NCI-H146 treated with DMSO at 0.1 percent for 48 hours (cell line): ENCODE measurements around the gene HRNR.

Source experiments
- DNase-seq: peaks from one replicate; lab custom pipeline; 2025; ENCODE audit not compliant: unreplicated experiment; lab: John Stamatoyannopoulos, UW

HRNR gene

GRCh38 chr1:152189657-152190442, 34.1 kb downstream of the HRNR start:
- no peak for DNase-seq

GRCh38 chr1:152188673-152189591, 35.1 kb downstream of the HRNR start:
- DNase-seq: no peak

DNA sequence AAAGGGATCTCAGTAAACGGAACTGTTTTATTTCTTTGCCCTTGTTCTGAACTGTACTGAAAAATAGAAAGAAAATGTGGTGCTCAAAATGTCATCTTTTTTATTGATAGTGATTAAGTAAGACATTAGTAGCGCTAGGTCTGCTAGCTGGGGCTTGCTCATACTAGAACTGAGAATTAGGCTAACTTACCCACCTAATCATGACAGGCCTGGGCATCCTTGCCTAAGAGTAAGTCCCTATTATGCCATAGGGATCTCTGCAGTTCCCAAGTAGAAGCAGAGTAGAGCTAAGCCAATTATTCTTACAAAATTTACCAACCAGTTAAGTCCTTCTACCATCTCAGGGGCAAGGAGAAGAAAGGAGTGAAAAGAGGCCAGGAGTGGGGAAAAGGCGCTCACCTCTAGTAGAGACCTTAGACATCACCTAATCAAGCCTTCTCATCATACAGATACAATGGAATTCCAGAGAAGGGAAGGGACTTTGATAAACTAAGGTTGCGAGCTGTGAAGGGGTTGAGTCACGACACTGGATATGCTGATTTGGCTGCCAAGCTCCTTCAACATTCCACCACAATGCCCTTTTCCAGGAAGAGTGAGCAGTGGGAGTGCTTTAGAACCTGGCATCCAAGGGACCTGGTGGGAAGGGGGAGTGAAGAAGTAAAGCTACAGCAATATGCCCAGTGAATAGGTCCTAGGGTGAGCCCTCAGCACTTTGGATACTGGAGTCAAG, 37.3 kb downstream of the HRNR start:
- DNase-seq: no peak

DNA sequence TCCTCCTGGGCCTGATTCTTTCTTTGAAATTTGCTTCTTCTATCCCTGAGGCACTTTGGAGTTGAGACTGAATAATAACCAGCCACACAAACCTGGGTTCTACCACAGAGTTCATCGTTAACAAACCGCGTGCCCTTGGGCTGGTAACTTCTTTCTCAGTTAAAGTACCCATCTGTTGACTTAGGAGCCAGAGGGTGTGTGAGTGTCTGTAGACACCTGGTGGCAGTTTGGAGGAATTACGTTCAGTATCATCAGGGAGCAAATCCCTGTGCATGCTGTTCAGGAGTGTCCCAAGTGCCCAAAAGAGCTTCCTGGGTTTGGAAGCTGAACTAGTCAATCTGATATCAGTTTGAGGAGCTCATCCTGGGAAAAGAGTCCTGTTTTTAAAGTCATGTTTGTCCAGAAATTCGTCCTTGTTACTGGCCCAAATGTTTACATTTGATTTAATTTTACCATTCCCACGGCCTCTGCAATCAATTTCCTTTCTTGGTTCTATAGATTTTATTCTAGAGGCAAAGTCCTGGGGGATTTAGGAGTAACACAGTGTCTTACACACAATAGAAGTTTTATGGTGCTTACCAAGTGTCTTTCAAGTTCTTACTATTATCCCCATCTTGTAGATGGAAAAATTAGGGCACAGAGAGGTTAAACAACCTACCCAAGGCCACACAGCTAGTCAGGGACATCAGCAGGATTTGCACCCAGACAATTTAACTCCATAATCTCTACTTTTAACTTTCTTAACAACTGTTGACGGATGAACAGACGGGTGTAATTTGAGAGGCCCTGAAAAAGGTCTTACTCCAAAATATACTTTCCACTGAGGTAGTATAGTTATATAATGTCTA, 38.2 kb downstream of the HRNR start:
- peak; percentile 2 for DNase-seq

DNA sequence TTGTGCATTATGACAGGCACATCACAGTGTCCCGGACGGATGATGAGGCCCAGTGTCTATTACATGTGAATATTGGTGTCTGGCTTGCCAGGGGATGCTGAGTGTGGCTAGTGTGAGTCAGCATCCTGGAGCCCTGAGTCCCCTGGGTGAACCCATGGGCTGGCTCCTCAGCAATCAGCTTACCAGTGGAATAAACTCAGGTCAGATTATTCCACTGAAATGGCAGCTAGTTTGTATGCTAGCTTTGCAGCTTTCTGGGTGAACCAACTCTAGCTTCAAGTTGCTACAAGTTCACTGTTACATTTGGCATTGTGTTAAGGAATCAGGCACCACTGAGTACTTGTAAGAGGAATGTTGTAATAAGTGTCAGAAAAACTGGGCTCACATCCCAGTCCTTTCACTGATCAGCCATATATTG, 41.0 kb downstream of the HRNR start:
- DNase-seq: no peak

DNA sequence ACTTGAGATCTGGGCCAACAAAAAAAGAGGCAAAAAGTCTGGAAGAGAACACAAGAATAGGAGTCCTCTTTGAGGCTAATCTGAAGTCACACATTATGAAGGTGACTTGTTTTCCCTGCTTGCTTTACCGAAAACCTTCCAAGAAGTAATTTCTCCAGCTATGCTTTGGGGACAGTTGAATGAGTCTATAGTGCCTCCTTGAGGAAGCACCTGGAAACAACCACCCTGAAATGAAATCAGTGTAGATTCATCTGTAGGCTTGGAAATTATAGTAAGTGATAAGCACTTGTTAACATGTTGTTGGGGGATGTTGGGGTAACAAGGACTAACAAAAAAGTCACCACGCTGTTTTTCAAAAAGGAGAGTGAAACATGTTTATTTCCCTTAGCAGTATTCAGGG, 41.6 kb downstream of the HRNR start:
- no peak for DNase-seq

- DNase-seq: no peak
Observed at GRCh38 chr1:152179566-152179965, 44.4 kb downstream of the HRNR start.

DNA sequence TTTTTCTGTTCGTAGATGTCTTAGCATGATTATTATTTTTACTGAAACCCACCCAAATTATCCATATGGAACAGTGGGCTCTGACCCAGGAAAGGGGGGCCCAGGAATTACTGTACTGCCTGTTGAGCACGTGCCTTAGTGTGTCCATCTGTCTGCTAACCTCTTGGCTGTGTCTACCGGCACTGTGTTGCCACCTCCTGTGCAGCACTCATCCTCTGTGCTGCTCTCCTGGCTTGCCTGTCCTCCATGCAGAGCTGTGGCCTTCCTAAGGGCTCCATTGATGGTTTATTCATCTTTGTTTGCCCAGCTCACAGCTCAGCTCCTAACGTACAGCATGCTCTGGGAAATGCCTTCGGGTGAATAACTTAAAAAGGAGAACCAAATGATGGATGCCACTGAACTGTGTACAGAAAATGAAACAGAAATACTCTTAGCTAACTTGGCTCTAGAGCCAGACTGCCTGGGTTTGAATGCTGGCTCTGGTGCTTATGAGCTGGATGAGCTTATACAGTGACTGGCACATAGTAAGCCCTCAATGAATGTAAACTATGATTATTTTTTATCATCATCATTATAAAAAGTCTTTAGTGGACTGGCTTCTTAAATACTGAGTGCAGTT, 53.6 kb downstream of the HRNR start:
- DNase-seq: no peak

DNA sequence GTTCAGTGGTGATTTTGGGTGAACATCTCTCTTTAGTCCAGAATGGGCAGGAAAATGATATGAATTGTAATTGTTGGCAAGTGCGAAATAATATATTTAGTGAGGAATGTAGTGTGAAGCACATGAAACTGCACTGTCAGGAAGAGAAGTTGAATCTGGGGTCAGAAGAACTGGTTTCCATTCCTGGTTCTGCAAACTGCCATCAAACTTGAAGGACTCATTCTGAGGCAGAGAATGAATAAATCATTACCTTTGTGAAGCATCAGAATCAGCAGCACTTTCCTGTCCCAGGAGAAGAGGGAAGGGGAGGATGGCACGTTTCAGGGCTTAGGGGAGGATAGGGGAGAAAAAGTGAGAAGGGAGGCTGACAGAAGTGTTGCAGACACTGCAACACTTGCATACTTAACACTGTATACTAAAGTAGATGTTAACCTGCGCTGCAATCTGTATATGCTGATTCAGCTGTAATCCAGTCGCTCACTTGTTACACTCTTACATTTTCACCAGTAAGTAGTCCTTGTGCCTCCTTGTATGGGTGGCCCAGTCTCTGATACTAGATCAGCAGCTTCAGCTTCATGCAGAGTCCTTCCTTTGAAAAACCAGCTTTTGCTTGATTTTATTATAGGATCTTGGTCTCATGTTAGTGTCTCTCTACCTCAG, 54.5 kb downstream of the HRNR start:
- DNase-seq: no peak

DNA sequence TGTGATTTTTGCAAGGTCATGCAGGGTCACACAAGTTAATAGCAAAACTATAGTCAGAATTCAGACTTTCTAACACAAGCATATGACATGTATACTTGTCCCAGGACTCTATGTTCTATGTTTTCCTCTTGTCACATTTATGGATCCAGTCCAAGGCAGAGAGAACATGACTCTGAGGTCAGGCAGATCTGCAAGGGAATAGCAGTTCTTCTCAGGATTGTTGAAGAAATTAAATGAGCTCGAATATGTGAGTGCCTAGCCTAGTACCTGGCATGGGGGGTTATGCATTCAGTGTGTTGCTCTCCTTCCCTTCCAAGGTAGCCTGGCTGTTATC, 55.5 kb downstream of the HRNR start:
- no peak for DNase-seq

DNA sequence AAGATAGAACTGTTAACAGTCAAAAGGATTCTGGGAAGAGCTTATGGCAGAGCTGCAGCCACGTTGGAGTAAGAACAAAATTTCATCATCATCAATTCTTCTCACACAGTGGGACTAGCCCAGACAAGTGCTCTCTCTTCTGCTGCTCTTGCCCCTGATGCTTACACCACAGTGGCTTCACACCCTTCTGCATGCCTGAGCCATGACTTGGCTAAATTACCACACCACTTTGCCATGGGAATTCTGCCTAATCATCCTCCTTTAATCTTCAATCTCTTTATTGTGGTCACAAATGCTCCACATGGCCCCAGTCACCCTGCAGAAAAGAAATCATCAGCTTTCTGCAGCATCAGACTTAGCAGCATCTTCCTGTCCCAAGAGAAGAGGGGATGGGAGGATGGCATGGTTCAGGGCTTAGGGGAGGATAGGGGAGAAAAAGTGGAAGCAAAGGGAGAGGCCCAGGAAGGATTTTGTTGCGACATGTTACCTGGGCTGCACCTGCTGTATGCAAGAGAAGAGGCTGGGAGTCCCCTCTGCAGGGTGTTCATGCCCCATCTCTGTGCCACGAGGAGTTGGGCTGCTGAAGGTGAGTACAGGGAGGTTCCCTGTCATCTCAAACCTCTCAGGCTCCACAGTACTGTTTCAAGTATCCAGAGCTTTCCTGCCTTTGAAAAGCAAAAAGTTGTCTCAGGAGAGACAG, 56.0 kb downstream of the HRNR start:
- DNase-seq: no peak

DNA sequence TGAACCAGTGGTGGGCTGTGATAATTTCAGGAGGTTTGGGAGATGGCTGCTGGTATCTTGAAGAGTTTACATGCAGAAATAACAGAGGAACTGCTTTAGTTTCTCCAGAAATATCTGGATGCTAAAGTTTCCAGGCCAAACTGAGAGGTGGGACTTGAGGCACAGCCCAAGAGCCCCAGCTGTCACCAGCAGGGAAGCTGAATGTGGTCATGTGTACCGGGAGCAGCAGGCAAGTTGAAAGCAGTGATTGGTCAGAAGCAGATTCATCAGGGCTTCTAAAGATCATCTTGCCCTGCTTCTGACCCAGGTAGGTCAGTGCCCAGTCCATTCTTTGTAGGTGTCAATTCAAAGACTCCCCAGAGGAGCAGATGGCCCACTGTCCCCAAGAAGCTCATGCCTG, 57.0 kb downstream of the HRNR start:
- DNase-seq: no peak

DNA sequence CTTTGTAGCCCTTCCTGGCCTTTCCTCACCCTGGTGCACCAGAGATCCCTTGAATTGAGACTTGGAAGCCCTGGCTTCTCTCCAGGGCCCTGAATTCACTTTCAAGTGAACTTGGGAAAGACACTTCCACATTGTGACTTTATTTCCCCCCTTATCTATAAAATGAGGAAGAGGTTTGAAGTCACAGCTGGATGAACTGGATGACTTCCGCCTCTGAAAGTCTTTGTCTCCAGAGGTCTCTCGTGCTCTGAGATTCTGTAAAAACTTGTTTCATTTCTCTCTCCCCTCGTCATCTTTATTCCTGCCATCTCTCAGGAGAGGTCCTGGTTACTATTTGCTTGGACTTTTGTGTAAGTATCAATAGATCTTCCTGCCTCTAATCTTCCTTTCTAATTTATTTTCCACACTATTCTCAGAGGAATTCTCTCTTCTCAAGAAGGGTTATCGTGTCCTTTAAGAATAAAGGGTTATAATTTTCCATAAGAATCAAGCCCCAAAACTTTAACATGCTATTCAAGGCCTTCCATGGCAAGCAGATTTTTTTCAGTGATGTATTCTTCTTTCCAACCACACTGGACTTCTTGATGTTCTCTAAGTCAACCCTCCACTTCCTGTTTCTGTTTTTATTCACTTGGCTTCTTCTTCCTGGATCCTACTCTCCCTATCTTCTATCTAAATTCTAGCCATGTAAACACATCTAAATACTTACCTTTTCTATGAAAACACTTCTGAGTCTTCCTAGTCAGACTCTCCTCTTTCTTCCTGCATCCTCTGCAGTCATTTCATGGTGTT, 58.5 kb downstream of the HRNR start:
- DNase-seq: no peak

GRCh38 chr1:152164517-152165136, 59.4 kb downstream of the HRNR start:
- DNase-seq: no peak

- no peak for DNase-seq
Observed at GRCh38 chr1:152162792-152163463, 61.1 kb downstream of the HRNR start.
